Astrocyte (in vitro differentiated cells and primary cell): ENCODE data around the gene DUSP28.

Source experiments
- CTCF ChIP-seq: IDR thresholded peaks from 2 replicates; pipeline ENCODE4 v1.5.1; 2011; ENCODE audit warnings: low read depth, mild to moderate bottlenecking, inconsistent platforms, low read length, moderate library complexity; ENCODE audit not compliant: insufficient read depth
- EZH2 ChIP-seq: IDR thresholded peaks from 2 replicates; pipeline ENCODE4 v1.6.1; 2012; ENCODE audit warnings: mild to moderate bottlenecking, low read length, inconsistent platforms; ENCODE audit not compliant: insufficient read depth

GRCh38 chr2:240589375-240589774 lies 29.2 kb downstream of the DUSP28 start:
- no peak for TF ChIP-seq EZH2
- TF ChIP-seq CTCF = no peak
